ENCODE results near the gene DHRS2. TPM values are rescaled to one million over a fixed set of nuclear protein-coding genes. Genes with fewer than 3 reads are reported as not detected.

The DHRS2 gene
- total and polyA plus RNA-seq, 2 of the 13 experiments (the other 11 are each of a cell fraction or from before 2014, with no cell fraction given), result 1,621 to 3,021 TPM

- TF ChIP-seq E2F2 (CRISPR knock-in tag; IDR thresholded peaks at IDR 0.05; ENCODE audit: borderline replicate concordance) (no peak), SMARCC2 (IDR thresholded peaks at IDR 0.05) (0 out of 2 replicates have a peak, but pooled peaks have one; percentile 33), SOX5 (CRISPR knock-in tag; IDR thresholded peaks at IDR 0.05; ENCODE audit: borderline replicate concordance) (peak; percentile 36; the same call in 1 of the 2 replicates), THAP7 (CRISPR knock-in tag; IDR thresholded peaks at IDR 0.05) (0 out of 2 replicates have a peak, but pooled peaks have one; percentile 46), ZBTB42 (CRISPR knock-in tag; IDR thresholded peaks at IDR 0.05) (no peak; the same call in 1 of the 2 replicates), HDAC2 (CRISPR knock-in tag; IDR thresholded peaks at IDR 0.05) (peak; percentile 67), MXD3 (CRISPR knock-in tag; IDR thresholded peaks at IDR 0.05) (peak; percentile 45; the same call in 1 of the 2 replicates), ZNF598 (CRISPR knock-in tag; IDR thresholded peaks at IDR 0.05; ENCODE audit: borderline replicate concordance) (peak; percentile 90; the same call in 1 of the 2 replicates), FUBP1 (CRISPR knock-in tag; IDR thresholded peaks at IDR 0.05; ENCODE audit: borderline replicate concordance) (peak; percentile 77; the same call in 1 of the 2 replicates), THAP9 (CRISPR knock-in tag; IDR thresholded peaks at IDR 0.05; ENCODE audit: borderline replicate concordance) (0 out of 2 replicates have a peak, but pooled peaks have one; percentile 68), ZNF556 (CRISPR knock-in tag; IDR thresholded peaks at IDR 0.05; ENCODE audit: borderline replicate concordance) (no peak), HES4 (CRISPR knock-in tag; IDR thresholded peaks at IDR 0.05; ENCODE audit: borderline replicate concordance) (no peak), KMT2B (CRISPR knock-in tag; IDR thresholded peaks at IDR 0.05) (no peak), ZNF674 (CRISPR knock-in tag; IDR thresholded peaks at IDR 0.05; ENCODE audit: low read depth) (no peak), ZNF451 (CRISPR knock-in tag; IDR thresholded peaks at IDR 0.05) (peak; percentile 53; the same call in 1 of the 2 replicates), RBFOX2 (IDR thresholded peaks at IDR 0.05; ENCODE audit: low read depth, low read length) (0 out of 2 replicates have a peak, but pooled peaks have one; percentile 6), ZSCAN5A (CRISPR knock-in tag; IDR thresholded peaks at IDR 0.05; ENCODE audit: borderline replicate concordance) (peak; percentile 74; the same call in 1 of the 2 replicates), AGO2 (optimal IDR thresholded peaks at IDR 0.05; ENCODE audit: low read depth, low read length) (no peak), KMT2A (CRISPR knock-in tag; IDR thresholded peaks at IDR 0.05) (0 out of 2 replicates have a peak, but pooled peaks have one; percentile 37)
Observed at GRCh38 chr14:23633160-23633701, 2.9 kb upstream of the DHRS2 start (continued).

Measured in HepG2 (cell line).